Activated T-cell treated with anti-CD3 and anti-CD28 coated beads, Interleukin-2, amount 50 U/mL, for 1 hour (primary cell): Measurements from ENCODE around the gene GUCY1B1.

Source experiments
- DNase-seq: peaks from one replicate; pipeline ENCODE4 v3.0.0-alpha.2; 2020

The GUCY1B1 gene

DNA sequence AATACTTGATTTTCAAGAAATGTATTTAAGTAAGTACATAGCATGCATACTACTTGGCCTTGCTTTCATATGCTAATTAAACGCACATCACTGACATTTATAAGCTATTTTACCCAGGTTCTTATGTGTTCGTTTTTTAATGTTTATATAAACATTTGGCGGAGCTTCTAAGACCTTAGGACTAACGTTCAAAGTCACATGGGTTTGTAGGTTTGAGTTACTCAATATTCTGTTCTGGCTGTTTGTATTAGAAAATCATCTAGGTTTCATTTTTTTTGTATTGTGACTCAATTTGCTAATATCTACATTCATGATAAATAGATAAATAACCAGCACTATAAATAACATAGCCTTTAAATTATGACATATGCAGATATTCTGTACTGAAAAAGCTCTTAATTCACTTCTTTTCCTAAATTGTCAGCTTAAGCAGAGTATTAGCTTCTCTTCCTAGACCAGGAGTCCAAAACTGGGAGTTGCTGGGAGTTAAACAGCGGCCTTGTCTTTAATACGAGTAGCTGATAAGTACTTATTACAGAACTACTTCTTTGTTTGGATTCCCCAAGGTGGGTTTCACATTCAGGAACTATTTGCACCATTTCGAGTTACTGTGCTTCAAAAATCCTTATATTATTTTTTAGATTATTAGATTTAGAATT, 42.0 kb downstream of the GUCY1B1 start:
- DNase-seq, result no peak

DNA sequence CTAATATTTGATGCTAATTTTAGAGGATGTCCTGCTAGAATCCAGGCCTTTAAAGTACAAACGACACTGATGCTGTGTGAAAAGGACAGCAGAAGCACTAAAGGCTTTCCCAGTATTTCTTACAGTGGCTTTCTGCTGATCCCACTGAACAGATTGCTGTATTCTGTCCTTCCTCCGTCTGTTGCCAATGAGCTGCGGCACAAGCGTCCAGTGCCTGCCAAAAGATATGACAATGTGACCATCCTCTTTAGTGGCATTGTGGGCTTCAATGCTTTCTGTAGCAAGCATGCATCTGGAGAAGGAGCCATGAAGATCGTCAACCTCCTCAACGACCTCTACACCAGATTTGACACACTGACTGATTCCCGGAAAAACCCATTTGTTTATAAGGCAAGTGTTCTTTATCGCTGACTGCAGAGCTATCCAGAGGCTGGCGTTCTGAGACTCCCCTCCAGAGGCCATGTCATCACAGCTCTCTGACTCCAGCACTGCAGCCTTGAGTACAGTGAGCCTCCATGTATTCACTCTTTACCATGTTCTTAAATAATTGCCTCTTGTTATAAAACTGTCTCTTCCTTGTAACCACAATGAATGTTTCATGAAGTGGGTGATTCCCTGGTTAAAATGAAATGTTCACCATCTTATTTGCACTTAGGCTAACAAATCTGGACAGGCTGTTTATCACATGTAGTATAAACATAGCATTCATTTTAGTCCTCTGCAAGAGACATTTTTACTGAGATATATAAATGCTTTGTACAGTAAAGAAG, 43.6 kb downstream of the GUCY1B1 start:
- no peak for DNase-seq

DNA sequence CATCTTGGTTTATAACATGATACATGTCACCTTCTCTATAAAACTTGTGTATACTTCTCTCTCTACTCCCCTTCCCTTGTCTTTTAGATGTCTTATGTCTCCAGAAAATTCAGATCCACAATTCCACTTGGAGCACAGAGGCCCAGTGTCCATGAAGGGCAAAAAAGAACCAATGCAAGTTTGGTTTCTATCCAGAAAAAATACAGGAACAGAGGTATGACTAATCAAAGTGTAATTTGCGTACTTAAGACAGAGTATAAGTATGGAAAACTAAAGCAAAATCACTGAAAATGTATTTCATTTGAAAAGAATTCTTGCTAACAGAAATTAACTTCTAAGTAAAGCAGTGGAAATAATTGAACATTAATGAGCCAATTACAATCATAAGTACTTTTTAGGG, 46.2 kb downstream of the GUCY1B1 start:
- no peak for DNase-seq

DNA sequence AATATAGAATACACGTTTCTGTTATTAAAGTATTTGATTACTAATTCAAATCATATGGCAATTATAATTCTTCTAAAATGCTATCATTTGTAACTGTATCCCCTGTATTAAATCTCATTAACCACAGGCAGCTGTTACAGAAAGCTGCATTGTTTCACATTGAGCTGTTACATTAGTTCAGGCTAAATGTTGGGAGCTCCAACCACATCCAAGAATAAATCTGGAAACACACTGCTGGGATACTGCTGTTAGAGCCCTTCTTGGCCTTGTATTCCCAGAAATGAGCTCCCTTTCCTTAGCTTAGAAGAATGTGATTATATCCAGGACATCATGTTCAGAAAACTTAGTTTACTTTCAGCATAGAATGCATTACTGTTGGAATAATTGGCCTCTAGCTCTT, 48.2 kb downstream of the GUCY1B1 start:
- DNase-seq, result no peak

DNA sequence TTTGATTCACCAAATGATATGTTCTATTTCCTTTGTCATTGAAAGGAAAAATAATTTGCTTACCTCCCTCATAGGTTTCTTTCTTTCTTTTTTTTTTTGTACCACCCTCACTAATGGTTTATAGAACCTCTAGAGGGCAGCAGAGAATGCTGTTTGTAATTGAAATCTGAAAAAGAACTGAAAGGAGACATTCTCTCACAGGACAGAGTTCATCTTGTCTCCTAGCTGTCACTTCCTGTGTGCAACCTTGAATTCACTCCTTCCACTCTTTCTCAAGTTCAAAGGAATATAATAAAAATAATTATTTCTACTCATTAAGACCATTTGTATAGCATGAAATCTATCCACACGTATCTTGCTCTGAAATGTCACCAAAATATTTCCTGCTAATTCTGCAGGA, 51.0 kb downstream of the GUCY1B1 start:
- DNase-seq, result no peak

DNA sequence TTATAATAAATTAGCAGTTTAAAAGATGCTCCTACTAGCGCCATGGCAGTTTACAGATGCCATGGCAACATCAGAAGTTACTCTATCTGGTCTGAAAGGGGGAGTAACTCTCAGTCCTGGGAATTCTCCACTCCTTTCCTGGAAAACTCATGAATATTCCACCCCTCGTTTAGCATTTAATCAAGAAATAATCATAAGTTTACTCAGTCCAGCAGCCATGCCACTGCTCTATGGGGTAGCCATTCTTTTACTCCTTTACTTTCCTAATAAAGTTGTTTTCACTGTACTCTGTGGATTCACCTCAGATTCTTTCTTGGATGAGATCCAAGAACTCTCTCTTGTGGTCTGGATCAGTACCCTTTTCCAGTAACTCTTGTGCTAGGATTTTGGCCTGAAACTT, 52.3 kb downstream of the GUCY1B1 start:
- no peak for DNase-seq

DNA sequence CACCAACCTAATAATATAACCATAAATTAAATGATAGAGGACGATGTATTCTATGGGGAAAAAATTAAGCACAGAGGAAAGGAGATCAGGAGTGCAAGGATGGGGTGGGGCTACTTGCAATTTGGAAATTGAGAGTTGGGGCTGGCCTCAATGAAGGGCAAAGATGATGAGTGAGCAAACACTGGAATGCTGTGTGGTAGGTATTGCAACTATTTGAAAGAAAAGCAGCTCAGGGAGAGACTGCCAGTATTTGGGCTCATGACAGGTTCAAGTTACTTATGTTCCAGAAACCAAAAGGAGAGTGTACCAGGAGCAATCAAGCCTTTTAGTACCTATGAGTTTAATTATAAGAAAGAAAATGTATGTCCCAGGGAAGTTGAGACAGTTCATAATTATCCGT, 59.8 kb downstream of the GUCY1B1 start:
- no peak for DNase-seq

DNA sequence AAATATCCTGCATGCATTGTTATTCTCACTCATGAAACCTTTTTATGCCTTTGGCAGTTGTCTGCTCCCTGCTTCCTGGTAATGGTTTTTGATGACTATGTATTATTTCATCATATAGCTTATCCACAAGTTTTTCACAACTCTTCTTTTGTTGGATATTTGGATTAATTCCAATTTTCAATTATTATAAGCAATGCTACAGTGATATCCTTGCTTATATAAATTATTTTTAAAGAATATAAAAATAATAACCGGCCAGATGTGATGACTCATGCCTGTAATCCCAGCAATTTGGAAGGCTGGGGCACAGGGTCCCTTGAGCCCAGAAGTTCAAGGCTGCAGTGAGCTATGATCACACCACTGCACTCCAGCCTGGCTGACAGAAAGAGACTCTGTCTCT, 60.2 kb downstream of the GUCY1B1 start:
- no peak for DNase-seq

DNA sequence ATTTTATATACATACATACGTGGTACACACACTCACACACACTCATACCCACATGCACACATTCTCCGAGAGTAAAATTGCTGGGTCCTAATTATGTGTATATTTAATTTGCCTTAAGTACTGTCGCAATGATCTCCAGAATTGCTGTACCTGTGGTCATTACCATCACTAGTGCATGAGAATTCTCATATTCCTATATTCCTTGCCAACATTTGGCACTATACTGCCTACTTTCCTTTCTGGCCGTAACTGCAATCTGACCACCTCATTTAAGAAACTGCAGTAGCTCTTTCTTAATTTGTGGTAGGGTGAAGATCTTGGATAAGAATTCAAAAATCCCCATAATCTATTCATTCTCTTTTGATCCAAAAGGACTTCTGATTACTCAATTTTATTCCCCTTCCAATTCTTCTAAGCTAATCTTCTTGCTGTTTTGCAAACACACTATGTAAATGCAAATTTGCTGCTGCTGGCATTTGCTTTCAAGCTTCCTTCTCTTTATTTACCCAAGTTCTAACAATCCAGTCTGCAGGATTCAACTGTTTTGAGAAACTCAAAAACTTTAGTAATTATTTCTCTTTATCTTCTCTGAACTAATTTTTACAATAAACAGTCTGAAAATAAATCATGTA, 62.2 kb downstream of the GUCY1B1 start:
- DNase-seq, result no peak

DNA sequence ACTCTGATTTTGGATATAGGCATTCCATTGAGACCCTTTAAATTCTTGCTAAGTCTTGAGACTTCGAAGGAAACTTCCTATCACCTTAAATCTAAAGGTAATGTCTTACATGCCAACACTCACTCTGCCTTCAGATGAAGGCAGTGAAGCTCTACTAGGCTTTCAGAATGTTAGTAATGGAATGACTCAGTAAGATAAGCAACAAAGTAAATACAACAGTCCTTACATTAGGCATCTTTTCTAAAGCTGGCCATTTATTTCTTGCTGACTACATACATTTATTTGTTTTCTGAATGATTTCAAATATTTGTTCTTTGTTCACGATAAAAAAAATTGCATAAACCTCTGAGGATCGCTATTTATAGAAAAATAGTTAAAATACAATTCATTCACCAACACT, 63.8 kb downstream of the GUCY1B1 start:
- no peak for DNase-seq

DNA sequence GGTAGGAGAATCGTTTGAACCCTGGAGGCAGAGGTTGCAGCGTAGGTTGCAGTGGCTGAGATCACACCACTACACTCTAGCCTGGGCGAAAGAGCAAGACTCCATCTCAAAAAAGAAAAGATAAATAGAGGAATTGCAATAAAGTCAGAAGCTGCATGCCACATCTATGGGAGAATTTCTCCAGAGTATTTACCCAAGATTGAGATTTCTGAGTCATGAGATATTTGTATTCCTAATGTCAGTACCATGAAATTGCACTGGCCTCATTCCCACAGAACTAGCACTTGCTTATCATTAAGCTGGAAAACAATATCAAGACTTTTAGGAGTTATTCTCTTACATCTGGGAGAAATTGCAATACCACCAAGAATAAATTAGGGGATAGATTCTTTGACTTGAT, 69.8 kb downstream of the GUCY1B1 start:
- no peak for DNase-seq

DNA sequence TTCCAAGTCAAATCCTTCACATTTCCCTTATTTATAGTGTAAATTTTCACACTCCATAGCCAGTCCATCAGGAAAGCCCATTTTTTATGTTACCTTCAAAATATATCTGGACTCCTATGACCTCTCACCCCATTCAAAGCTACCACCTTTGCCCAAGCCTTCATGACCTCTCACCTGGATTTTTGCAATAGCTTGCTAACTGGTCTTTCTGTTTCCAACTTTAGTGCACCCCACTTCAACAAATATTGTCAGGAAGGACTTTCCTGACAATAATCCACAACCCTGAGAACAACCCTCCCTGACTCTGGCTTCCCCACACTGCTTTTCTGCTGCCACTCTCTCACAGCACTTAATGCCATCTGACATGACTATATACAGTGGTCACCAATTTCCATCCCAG, 73.8 kb downstream of the GUCY1B1 start:
- DNase-seq, result no peak

DNA sequence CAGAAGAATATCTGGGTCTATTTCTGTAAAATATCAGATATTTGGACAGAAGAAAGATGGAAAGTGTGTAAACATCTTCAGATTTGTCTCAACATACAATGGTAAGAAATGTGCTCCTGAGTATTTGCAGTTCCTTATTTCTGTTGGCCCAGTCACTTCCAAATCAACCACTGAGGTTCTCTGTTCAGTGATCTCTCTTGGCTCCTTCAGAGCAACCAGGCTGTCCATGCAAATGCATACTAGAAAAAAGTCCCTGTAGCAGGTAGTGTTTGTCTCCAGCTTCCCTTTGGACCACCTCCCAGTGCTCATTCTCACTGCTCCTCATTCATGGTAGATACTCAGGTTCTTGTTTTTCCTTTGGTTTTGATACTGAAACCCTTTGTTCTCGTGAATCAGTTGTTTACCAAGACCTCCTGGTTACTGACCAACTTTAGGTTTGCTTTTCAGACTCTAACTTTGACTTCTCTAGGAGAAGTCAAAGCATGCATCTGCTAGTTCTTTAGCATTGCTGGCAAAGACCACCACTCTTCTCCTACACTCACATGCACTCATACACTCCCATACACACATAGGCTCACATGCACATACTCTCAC, 78.5 kb downstream of the GUCY1B1 start:
- no peak for DNase-seq

DNA sequence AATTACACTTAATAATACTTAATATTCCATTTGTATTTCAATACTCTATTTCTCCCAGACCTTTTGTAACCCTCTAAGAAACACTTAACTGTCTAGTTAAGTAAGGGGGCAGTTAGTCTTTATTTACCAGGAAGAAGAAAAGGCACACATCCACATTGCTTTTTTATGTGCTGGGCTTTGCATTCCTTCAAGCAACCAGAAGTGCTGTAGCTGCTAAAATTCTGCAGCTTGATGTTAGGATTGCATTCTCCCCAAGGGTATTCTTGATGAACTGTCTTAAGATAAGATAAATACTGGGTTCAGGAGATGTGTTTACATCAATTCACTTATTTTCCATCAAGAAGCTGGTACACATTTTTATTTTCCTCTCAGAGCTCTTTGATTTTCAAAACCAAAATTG, 83.3 kb downstream of the GUCY1B1 start:
- DNase-seq, result no peak

DNA sequence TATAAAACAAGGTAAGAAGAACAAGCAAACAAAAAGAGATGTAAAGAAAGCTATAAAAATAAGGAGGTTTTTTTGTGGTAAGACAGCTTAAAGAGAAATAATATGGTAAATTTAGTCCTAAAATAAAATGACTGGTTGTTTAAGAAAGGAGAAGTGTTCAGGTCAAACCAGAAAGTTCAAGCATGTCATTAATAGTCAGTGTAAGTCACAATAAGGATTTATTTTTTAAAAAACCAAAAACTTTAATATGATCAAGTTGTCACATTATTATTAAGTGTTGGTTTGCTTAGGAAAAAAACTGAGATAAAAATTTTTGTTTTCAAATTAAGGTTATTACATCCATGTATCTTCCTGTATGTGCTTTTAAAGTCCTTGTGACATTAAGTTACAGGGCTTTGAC, 88.1 kb downstream of the GUCY1B1 start:
- DNase-seq, result no peak

DNA sequence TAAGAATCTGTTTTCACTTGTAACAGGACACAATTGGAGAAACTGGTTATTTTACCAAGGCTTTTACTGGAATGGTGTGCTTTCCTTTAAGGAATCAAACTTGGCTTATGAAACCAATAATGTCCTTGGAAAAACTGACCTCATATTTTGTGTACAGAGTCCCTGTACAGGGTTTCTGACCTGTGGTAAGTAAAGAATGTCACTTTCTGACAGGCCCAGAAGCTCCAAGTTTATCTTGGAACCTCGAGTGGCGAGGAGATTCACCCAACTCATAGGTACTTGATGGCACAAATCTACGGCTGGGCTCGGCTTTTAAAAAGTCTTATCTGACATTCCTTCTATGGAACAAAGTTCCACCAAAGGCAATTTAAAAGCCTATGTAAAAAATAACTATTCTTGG, 90.2 kb downstream of the GUCY1B1 start:
- no peak for DNase-seq

DNA sequence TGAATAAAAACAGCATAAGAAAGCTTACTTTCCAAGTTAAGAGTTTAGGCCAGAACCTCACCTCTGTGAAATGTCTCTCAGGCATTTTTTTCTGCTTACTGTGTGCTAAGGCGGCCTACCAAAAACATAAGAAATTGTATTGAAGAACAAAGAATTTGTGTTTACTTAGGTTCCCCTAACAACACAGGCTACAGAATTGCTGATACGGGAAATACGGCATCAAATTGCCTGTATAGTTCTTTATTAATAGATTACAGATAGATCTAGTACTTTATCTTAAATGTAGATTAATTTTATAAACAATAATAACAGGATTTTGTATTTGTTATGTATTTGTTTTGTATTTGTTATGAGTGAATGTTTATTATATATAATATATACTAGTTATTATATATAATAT, 94.4 kb downstream of the GUCY1B1 start:
- no peak for DNase-seq

DNA sequence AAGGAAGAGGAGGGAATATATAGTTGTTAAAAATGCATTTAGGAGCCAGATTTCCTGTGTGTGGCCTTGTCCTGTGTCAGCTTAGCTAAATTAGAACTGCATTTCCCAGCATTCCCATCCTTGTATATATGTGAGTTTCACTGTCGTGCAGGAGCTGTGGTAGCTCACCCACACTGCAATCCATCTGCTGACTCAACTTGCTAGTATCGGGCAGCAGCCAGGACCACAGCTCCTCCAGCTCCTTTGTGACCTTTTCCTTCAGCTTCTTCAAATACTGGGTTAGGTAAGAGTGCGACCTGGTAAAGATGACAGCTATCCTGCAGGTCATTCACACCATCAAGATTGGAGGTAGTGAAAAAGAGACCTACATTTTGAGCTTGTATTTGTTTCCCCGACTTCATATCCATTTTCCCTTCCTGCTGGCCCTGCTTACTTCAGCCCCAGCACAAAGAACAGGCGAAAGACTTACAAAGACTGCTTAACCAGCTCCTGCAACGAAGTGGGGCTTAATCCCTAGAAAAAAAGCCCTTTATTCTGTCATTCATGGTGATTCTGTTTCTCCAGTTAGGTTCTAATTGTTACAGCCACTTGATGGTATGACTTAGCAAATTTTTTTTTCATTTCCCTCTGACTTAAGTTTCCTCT, 95.9 kb downstream of the GUCY1B1 start:
- no peak for DNase-seq

DNA sequence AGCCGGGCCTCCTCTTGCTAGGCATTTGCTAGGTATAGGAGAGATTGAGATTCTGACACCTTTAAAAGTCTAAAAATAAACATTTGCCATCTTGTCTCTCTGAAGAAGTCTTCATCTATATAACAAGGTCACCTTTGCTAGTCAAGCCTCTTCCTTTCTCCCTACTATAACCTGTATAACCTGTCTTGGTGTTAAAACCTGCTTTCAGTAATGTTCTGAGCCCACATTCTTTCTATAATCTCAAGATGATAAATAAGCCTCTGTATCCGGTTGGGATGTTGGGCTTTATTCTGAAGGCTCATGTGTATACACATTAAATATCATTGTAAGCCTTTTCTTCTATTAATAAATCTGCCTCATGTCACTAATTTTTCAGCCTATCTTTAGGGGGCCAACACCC, 97.1 kb downstream of the GUCY1B1 start:
- DNase-seq, result no peak
